GM12878 (cell line): ENCODE data around the gene EMP1. TPM values are rescaled to one million over a fixed set of nuclear protein-coding genes. Genes with fewer than 3 reads are reported as not detected.

Experiments
- BHLHE40 ChIP-seq, 2 experiments: fragments of 450-650 bp in 1 of 2; IDR thresholded peaks; 2 replicates each; pipeline ENCODE4 v1.6.1; 2011 to 2017; ENCODE audit warnings: low read depth in 2 of 2, borderline replicate concordance in 1 of 2, improper control_type of control experiment in 1 of 2, low read length in 1 of 2, mild to moderate bottlenecking in 1 of 2
- CBFB ChIP-seq: IDR thresholded peaks from 2 replicates; pipeline ENCODE4 v1.6.1; 2016; ENCODE audit warnings: antibody characterized with exemption, low read depth
- HCFC1 ChIP-seq: fragments of 150-350 bp; IDR thresholded peaks from 2 replicates; pipeline ENCODE4 v1.6.1; 2014; ENCODE audit warnings: low read length
- MLLT1 ChIP-seq: fragments of 450-650 bp; IDR thresholded peaks from 2 replicates; pipeline ENCODE4 v1.6.1; 2016; ENCODE audit warnings: mild to moderate bottlenecking
- POLR2AphosphoS5 ChIP-seq: IDR thresholded peaks from 2 replicates; pipeline ENCODE4 v1.6.1; 2011; ENCODE audit warnings: mild to moderate bottlenecking, low read length, inconsistent platforms
- PRDM15 ChIP-seq: fragments of 450-650 bp; formaldehyde crosslinking; IDR thresholded peaks from 2 replicates; pipeline ENCODE4 v1.4.0; 2020; ENCODE audit warnings: mild to moderate bottlenecking, moderate library complexity
- TCF12 ChIP-seq: IDR thresholded peaks from 2 replicates; pipeline ENCODE4 v1.6.1; 2011; ENCODE audit warnings: low read depth, mild to moderate bottlenecking, low read length
- ZNF217 ChIP-seq: fragments of 450-650 bp; IDR thresholded peaks from 2 replicates; pipeline ENCODE4 v1.6.1; 2017; ENCODE audit warnings: antibody characterized with exemption, mild to moderate bottlenecking
- polyA plus RNA-seq, 11 experiments: library from polyadenylated mRNA; depleted of rRNA in 4 of 11; unstranded in 6 of 11; stranded (reverse) in 5 of 11; fragments of >200 nt; fragmentation: Nextera tagmentation in 4 of 11; fragmentation: Illumina TruSeq in 1 of 11; extraction: Ambion mirVana in 4 of 11; extraction: Trizol in 1 of 11; gene quantifications; 1 replicate in 1 of 11; 2 replicates in 10 of 11; pipeline versions ENCODE4 v1.2.1 to v1.2.3, GENCODE V29; 2011 to 2016; ENCODE audit warnings: inconsistent platforms in 2 of 11, missing spikeins in 2 of 11, low read depth in 1 of 11
- total RNA-seq, 4 experiments: library from RNA; depleted of rRNA in 3 of 4; stranded (reverse); fragments of >200 nt in 3 of 4; fragmentation: Illumina TruSeq in 1 of 4; extraction: Trizol in 1 of 4; gene quantifications; 2 replicates each; pipeline versions ENCODE4 v1.2.1 to v1.2.3, GENCODE V29; 2013 to 2021
- TF ChIP-seq, protein P1 (sequence below): IDR thresholded peaks from 2 replicates; pipeline ENCODE4 v1.6.1; 2012; ENCODE audit warnings: low read length, inconsistent platforms

Gene EMP1
- total and polyA plus RNA-seq, 10 of the 15 experiments (the other 5 are each of a cell fraction or from before 2014, with no cell fraction given), result 0.09 to 0.90 (median 0.25) TPM; not detected in 1

- TF ChIP-seq POLR2AphosphoS5 (no peak), BHLHE40 (IDR thresholded peaks at IDR 0.05; ENCODE audit: borderline replicate concordance in 1 of 2, low read depth in 2 of 2, low read length in 1 of 2) (no peak), MLLT1 (no peak), TCF12 (no peak), PRDM15 (no peak), CBFB (no peak), ZNF217 (no peak), HCFC1 (no peak)
- TF ChIP-seq, protein P1, sequence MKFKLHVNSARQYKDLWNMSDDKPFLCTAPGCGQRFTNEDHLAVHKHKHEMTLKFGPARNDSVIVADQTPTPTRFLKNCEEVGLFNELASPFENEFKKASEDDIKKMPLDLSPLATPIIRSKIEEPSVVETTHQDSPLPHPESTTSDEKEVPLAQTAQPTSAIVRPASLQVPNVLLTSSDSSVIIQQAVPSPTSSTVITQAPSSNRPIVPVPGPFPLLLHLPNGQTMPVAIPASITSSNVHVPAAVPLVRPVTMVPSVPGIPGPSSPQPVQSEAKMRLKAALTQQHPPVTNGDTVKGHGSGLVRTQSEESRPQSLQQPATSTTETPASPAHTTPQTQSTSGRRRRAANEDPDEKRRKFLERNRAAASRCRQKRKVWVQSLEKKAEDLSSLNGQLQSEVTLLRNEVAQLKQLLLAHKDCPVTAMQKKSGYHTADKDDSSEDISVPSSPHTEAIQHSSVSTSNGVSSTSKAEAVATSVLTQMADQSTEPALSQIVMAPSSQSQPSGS, result no peak
Measured at GRCh38 chr12:13210236-13211190, 14.0 kb downstream of the EMP1 start (continued).
